ENCODE measurements around the gene SAP25. TPM values are rescaled to one million over a fixed set of nuclear protein-coding genes. Genes with fewer than 3 reads are reported as not detected.
A peak's percentile ranks its signal among the peaks of the same experiment; 100 is the strongest.

Gene SAP25
- total RNA-seq, 2 donors from 2014 or later = 10.1 to 25.2 TPM

- H3K4me3 Mint-ChIP-seq = peak within 1 kb of the TSS; percentile 98
- DNase-seq (ENCODE audit: low spot score) = no peak
- H3K9me3 Mint-ChIP-seq = no peaks in the 10 kb centered on the region
- peaks cover 25 to 29% of the 10 kb centered on the region in 2 donors for H3K4me1 Mint-ChIP-seq (ENCODE audit: low read depth in 2 of 2)
- no peaks in the 10 kb centered on the region for H3K36me3 Mint-ChIP-seq
- peak within 1 kb of the TSS; percentile 96 to 97 for H3K27ac Mint-ChIP-seq
- peak; percentile 32 to 55 for ATAC-seq
- peaks cover 6 to 7% of the 10 kb centered on the region in 2 donors for H3K27me3 Mint-ChIP-seq
Measured at GRCh38 chr7:100585511-100586265, 12.0 kb upstream of the SAP25 start, which contains the start of gene LRCH4. Gene LRCH4 (minus strand): TSS chr7:100586129. CDS start chr7:100586100, 29 bp downstream.

GRCh38 chr7:100584683-100585510 lies 11.2 kb upstream of the SAP25 start:
- Mint-ChIP-seq H3K4me1 (ENCODE audit: low read depth in 2 of 2) (peaks cover 25 to 29% of the 10 kb centered on the region in 2 donors), H3K27ac (peak overlapping the region; percentile 96 to 97), H3K27me3 (peaks cover 0 to 2% of the 10 kb centered on the region in 2 donors), H3K4me3 (peak overlapping the region; percentile 98), H3K36me3 (no peaks in the 10 kb centered on the region), H3K9me3 (no peaks in the 10 kb centered on the region)
- DNase-seq (ENCODE audit: low spot score) (no peak), ATAC-seq (no peak)

DNA sequence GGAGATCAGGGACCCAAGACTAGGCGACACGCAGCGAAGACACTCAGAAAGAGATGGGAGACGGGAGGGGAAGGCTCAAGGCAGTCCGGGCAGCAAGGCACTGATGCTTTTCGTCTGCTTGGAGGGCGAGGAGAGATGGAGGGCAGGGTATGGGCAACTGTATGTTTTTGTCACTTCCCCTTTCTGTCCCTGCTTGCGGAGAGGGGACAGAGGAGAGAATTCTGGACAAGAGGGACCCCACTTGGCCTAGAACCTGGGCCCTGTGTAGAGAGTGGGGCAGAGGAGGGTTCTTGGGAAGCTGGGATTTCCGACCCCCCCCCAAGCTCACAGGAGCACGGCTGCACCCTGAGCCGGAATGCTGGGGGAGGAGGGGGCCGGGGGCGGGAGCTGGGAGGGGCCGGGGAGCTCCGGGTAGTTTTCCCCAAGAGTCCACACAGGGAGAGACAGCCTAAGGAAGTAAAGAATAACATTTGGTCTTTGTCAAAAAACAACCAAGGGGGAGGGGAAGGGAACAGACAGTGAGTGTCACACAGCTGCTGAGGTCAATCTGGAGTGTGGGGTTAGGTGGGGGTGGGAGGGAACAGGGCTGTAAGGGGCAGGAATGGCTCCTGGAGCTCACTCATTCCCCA lies 10.5 kb upstream of the SAP25 start:
- ATAC-seq = no peak
- H3K36me3 Mint-ChIP-seq = no peaks in the 10 kb centered on the region
- H3K9me3 Mint-ChIP-seq = no peaks in the 10 kb centered on the region
- H3K27me3 Mint-ChIP-seq = peaks cover 0 to 1% of the 10 kb centered on the region in 2 donors
- DNase-seq (ENCODE audit: low spot score) = no peak
- H3K27ac Mint-ChIP-seq = peak overlapping the region; percentile 96 to 97
- H3K4me1 Mint-ChIP-seq (ENCODE audit: low read depth in 2 of 2) = peaks cover 25 to 29% of the 10 kb centered on the region in 2 donors
- peak overlapping the region; percentile 98 for H3K4me3 Mint-ChIP-seq

- peaks cover 25 to 29% of the 10 kb centered on the region in 2 donors for H3K4me1 Mint-ChIP-seq (ENCODE audit: low read depth in 2 of 2)
- DNase-seq (ENCODE audit: low spot score) (peak; percentile 82), ATAC-seq (peak in 1 of 2 donors; percentile 3)
- peak overlapping the region; percentile 96 to 97 for H3K27ac Mint-ChIP-seq
- H3K36me3 Mint-ChIP-seq = no peaks in the 10 kb centered on the region
- H3K27me3 Mint-ChIP-seq = no peaks in the 10 kb centered on the region
- peak overlapping the region; percentile 98 for H3K4me3 Mint-ChIP-seq
- no peaks in the 10 kb centered on the region for H3K9me3 Mint-ChIP-seq
Measured at GRCh38 chr7:100583132-100584053, 9.7 kb upstream of the SAP25 start.

DNA sequence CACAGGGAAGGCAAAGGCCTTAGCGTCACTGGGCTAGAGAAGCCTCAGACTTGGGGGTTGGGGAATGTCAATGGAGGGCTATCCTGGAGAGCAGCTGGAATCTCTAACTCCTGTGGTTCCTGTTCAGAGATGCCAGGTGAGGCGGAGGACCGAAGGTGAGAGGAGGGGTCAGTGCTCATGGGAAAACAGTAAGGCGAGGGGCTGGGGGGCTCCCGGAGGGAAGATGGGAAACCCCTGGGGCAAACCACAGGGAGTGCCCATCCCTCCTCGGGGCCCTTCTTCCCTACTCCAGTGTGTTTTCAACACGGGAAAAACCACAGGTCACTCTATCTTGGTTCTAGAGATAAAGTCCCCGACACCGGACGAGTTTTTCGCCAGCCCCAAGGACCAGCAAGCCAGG lies 8.9 kb upstream of the SAP25 start:
- no peak for ATAC-seq
- no peak for DNase-seq (ENCODE audit: low spot score)
- no peaks in the 10 kb centered on the region for H3K9me3 Mint-ChIP-seq
- peak overlapping the region; percentile 98 for H3K4me3 Mint-ChIP-seq
- peak overlapping the region in 1 of 2 donors; percentile 96 for H3K27ac Mint-ChIP-seq
- H3K4me1 Mint-ChIP-seq (ENCODE audit: low read depth in 2 of 2) = peaks cover 25 to 29% of the 10 kb centered on the region in 2 donors
- H3K27me3 Mint-ChIP-seq = no peaks in the 10 kb centered on the region
- no peaks in the 10 kb centered on the region for H3K36me3 Mint-ChIP-seq

DNA sequence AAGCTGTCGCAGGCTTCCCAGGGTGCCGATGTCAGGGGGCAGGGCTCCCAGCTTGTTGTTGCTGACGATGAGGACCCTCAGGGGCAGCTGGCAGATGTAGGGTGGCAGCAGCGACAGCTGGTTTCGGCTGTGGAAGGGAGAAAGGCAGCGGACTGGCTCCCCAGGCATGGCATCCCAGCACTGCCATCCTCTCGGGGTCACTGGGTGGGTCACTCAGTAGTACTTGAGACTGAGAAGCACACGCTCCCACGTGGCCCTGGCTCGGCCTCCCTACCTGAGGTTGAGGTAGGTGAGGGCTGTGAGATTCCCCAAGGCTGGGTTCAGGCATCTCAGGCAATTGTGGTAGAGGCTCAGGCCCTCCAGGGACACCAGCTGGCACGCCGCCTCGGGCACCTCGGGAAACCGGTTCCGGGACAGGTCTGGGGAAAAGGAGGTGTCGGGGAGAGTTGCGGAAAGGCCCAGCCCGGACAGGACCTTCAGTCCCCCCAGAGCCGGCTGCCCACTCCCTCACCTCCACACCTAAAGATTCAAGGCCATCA lies 8.4 kb upstream of the SAP25 start:
- H3K4me3 Mint-ChIP-seq = peak overlapping the region; percentile 57
- no peaks in the 10 kb centered on the region for H3K36me3 Mint-ChIP-seq
- ATAC-seq (no peak), DNase-seq (ENCODE audit: low spot score) (no peak)
- no peaks in the 10 kb centered on the region for H3K9me3 Mint-ChIP-seq
- no peaks in the 10 kb centered on the region for H3K27me3 Mint-ChIP-seq
- peak overlapping the region in 1 of 2 donors; percentile 96 for H3K27ac Mint-ChIP-seq
- peaks cover 25 to 29% of the 10 kb centered on the region in 2 donors for H3K4me1 Mint-ChIP-seq (ENCODE audit: low read depth in 2 of 2)

- Mint-ChIP-seq H3K9me3 (no peaks in the 10 kb centered on the region), H3K4me1 (ENCODE audit: low read depth in 2 of 2) (peaks cover 25 to 29% of the 10 kb centered on the region in 2 donors), H3K27ac (no peak overlapping the region), H3K27me3 (no peaks in the 10 kb centered on the region), H3K4me3 (no peak overlapping the region), H3K36me3 (no peaks in the 10 kb centered on the region)
- ATAC-seq = no peak
- no peak for DNase-seq (ENCODE audit: low spot score)
Measured at GRCh38 chr7:100580466-100581283, 7.0 kb upstream of the SAP25 start.

- no peak overlapping the region for H3K27ac Mint-ChIP-seq
- no peak for ATAC-seq
Measured at GRCh38 chr7:100578246-100579183, 4.8 kb upstream of the SAP25 start.

GRCh38 chr7:100577507-100577906 lies 3.8 kb upstream of the SAP25 start:
- Mint-ChIP-seq H3K36me3 (no peaks in the 10 kb centered on the region), H3K9me3 (no peaks in the 10 kb centered on the region), H3K4me3 (no peak overlapping the region), H3K27ac (no peak overlapping the region), H3K4me1 (ENCODE audit: low read depth in 2 of 2) (peaks cover 2 to 3% of the 10 kb centered on the region in 2 donors), H3K27me3 (no peaks in the 10 kb centered on the region)
- DNase-seq (ENCODE audit: low spot score) (peak; percentile 50), ATAC-seq (no peak)

More at GRCh38 chr7:100578246-100579183, 4.8 kb upstream of the SAP25 start:
- DNase-seq (ENCODE audit: low spot score) = no peak
- no peak overlapping the region for H3K4me3 Mint-ChIP-seq
- no peaks in the 10 kb centered on the region for H3K36me3 Mint-ChIP-seq
- no peaks in the 10 kb centered on the region for H3K27me3 Mint-ChIP-seq
- H3K9me3 Mint-ChIP-seq = no peaks in the 10 kb centered on the region
- H3K4me1 Mint-ChIP-seq (ENCODE audit: low read depth in 2 of 2) = peaks cover 8 to 9% of the 10 kb centered on the region in 2 donors

- Mint-ChIP-seq H3K4me3 (no peak overlapping the region), H3K27ac (no peak overlapping the region), H3K27me3 (no peaks in the 10 kb centered on the region), H3K9me3 (no peaks in the 10 kb centered on the region), H3K36me3 (no peaks in the 10 kb centered on the region), H3K4me1 (ENCODE audit: low read depth in 2 of 2) (no peaks in the 10 kb centered on the region)
- no peak for ATAC-seq
- peak; percentile 60 for DNase-seq (ENCODE audit: low spot score)
Measured at GRCh38 chr7:100577103-100577502, 3.4 kb upstream of the SAP25 start.

DNA sequence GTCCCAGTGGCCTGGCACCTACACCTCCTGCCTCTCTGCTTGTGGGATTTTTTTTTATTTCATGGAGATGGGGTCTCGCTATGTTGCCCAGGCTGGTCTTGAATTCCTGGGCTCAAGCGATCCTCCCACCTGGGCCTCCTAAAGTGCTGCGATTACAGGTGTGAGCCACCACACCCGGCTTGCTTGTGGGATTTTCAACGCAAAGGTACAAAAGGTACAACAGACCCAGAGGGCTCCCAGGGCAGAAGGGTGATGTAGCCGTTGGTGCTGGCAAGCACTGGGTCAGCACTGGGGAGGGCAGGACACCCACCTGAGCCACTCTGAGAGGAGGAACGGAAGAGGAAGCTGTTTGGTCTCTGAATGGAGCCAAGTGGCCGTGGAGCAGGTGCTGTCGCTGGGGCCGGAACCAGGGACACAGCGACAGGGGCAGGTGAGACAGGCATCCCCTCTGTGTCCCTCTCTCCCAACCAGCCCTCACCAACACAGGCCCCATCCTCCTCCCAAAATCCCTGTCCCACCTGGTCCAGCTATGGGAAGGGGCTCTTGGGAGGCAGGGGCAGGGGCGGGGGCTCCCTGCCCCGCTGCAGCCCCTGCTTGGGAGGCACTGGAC lies 2.8 kb upstream of the SAP25 start:
- Mint-ChIP-seq H3K27ac (no peak overlapping the region), H3K4me1 (ENCODE audit: low read depth in 2 of 2) (no peaks in the 10 kb centered on the region), H3K27me3 (no peaks in the 10 kb centered on the region), H3K9me3 (no peaks in the 10 kb centered on the region), H3K36me3 (no peaks in the 10 kb centered on the region), H3K4me3 (no peak overlapping the region)
- DNase-seq (ENCODE audit: low spot score) (peak; percentile 56), ATAC-seq (no peak)
